GM12801 (cell line): Measurements from ENCODE around the gene NKX1-1.

Source experiments
- CTCF ChIP-seq: IDR thresholded peaks from one replicate; pipeline ENCODE4 v1.5.1; 2011; ENCODE audit warnings: control low read depth; ENCODE audit not compliant: insufficient read length; ENCODE audit errors: extremely low read depth

Gene NKX1-1

GRCh38 chr4:1376391-1376840, 29.8 kb downstream of the NKX1-1 start:
- no peak for TF ChIP-seq CTCF

- TF ChIP-seq CTCF, result no peak
These were observed 30.4 kb downstream of the NKX1-1 start for GRCh38 chr4:1375761-1376322.

GRCh38 chr4:1375051-1375721, 31.1 kb downstream of the NKX1-1 start:
- TF ChIP-seq CTCF, result no peak

GRCh38 chr4:1374706-1375045, 31.6 kb downstream of the NKX1-1 start:
- TF ChIP-seq CTCF, result no peak

- TF ChIP-seq CTCF, result no peak
These were observed 32.1 kb downstream of the NKX1-1 start for GRCh38 chr4:1373892-1374705.

GRCh38 chr4:1371176-1372165, 34.8 kb downstream of the NKX1-1 start:
- TF ChIP-seq CTCF, result no peak
